Stimulated activated CD4-positive, alpha-beta T cell treated with anti-CD3 and anti-CD28 coated beads, Interleukin-1b, Interleukin-23, amount 100 ng/mL, for 1 hour (primary cell): Measurements from ENCODE around the gene RAMAC.
"Not testable (repeated sequence)": the region's sequence is repeated elsewhere in the genome, so short reads cannot be mapped to it uniquely, and the experiment has no call there.

Source experiments
- DNase-seq, 2 donors: peaks; one replicate each; pipeline ENCODE4 v3.0.0-alpha.2; 2020; ENCODE audit warnings: low read depth in 2 of 2

RAMAC gene

GRCh38 chr15:82968066-82968465 lies 17.9 kb upstream of the RAMAC start:
- DNase-seq = no peak

GRCh38 chr15:82969353-82969752 lies 16.7 kb upstream of the RAMAC start:
- DNase-seq = no peak

GRCh38 chr15:82970078-82970686 lies 15.8 kb upstream of the RAMAC start:
- DNase-seq = no peak

- no peak for DNase-seq
Measured at GRCh38 chr15:82970696-82971095, 15.3 kb upstream of the RAMAC start.

- DNase-seq = no peak
Measured at GRCh38 chr15:82971218-82971984, 14.6 kb upstream of the RAMAC start.

GRCh38 chr15:82972990-82973389 lies 13.0 kb upstream of the RAMAC start:
- no peak for DNase-seq

GRCh38 chr15:82977076-82977475 lies 8.9 kb upstream of the RAMAC start:
- no peak for DNase-seq

GRCh38 chr15:82978438-82978837 lies 7.6 kb upstream of the RAMAC start:
- no peak for DNase-seq

- no peak for DNase-seq
Measured at GRCh38 chr15:82979726-82980125, 6.3 kb upstream of the RAMAC start.

GRCh38 chr15:82980981-82981380 lies 5.0 kb upstream of the RAMAC start:
- no peak for DNase-seq

GRCh38 chr15:82986442-82986780 lies 401 bp downstream of the RAMAC start:
- DNase-seq = no peak

GRCh38 chr15:82992436-82992998 lies 6.5 kb downstream of the RAMAC start:
- DNase-seq = no peak

GRCh38 chr15:82993144-82993543 lies 7.1 kb downstream of the RAMAC start:
- no peak for DNase-seq

- DNase-seq = no peak
Measured at GRCh38 chr15:82995076-82995475, 9.1 kb downstream of the RAMAC start.

GRCh38 chr15:82995938-82996337 lies 9.9 kb downstream of the RAMAC start:
- no peak for DNase-seq

- DNase-seq = no peak
Measured at GRCh38 chr15:82999426-82999825, 13.4 kb downstream of the RAMAC start.

- DNase-seq = no peak
Measured at GRCh38 chr15:82999905-83000671, 14.1 kb downstream of the RAMAC start.

GRCh38 chr15:83000672-83001031 lies 14.6 kb downstream of the RAMAC start:
- not testable (repeated sequence) for DNase-seq

GRCh38 chr15:83010709-83011270 lies 24.8 kb downstream of the RAMAC start:
- peak; percentile 37 to 59 for DNase-seq

GRCh38 chr15:83011271-83012075 lies 25.5 kb downstream of the RAMAC start, which contains the start of gene C15orf40:
Gene C15orf40 (minus strand): TSS chr15:83011639. CDS start chr15:83011607, 32 bp downstream.
- peak; percentile 66 for DNase-seq

- DNase-seq = no peak
Measured at GRCh38 chr15:83012076-83012426, 26.0 kb downstream of the RAMAC start.
